DMS53 (cell line): Measurements from ENCODE around the gene PBX3.

Experiments
- DNase-seq: peaks from one replicate; lab custom pipeline; 2025; lab: John Stamatoyannopoulos, UW

PBX3 gene

GRCh38 chr9:125823874-125824406 is 76.8 kb downstream of the PBX3 start:
- DNase-seq, result peak; percentile 28

DNA sequence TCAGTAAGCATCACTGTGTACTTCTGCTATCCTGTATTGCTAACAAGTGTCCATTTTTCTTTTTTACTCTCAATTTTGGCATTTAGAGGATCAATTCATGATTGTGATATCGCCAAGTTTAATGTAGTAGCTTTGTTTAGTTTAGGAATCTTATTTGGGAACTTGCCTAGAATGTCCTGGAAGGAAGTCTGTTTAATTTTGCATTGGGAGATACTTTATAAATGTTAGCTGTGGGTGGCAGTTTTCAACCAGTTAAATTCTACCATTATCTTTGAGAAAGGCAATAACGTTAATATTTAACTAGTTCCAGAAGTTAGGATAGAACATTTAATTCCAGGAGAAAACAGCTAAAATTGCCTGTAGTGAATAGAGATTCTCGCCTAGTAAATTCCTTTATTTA is 78.6 kb downstream of the PBX3 start:
- no peak for DNase-seq

GRCh38 chr9:125826850-125827249 is 79.7 kb downstream of the PBX3 start:
- DNase-seq, result no peak

DNA sequence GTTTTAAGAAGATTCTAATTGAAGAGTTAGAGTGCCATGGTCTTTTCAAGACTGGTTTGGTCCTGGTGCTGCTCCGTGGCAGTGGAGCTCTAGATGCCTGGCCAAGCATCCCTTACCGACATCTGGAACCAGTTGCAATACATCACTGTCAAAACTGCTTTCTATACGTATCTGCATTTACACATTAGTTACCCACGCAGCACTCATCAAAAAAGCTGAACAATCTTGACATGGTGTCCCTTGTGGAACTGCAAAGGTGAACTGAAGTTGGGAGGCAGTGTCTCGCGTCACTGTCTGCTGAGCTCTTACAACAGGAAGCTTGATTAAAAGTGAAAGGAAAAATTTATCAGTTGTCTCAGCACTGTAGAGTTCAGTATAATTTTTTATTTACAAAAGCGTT is 82.6 kb downstream of the PBX3 start:
- no peak for DNase-seq

DNA sequence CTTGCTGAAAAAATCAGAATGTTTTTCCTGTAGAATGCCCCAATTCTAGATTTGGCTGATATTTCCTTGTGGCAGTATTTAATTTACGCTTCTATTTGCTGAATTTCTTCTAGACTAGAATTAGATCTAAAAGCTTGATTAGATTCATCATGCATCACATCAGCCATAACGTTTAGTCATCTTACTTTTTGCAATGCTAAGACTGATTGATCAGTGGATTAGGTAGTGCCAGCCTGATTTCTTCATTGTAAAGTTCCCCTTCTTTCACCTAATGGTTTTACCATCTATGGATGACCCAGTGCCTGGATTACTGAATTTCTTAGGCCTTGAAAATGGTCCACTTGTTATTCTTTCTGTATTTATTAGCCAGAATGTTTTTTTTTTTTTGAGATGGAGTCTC is 83.9 kb downstream of the PBX3 start:
- DNase-seq, result no peak

- no peak for DNase-seq
Measured at GRCh38 chr9:125831616-125832015, 84.4 kb downstream of the PBX3 start.

DNA sequence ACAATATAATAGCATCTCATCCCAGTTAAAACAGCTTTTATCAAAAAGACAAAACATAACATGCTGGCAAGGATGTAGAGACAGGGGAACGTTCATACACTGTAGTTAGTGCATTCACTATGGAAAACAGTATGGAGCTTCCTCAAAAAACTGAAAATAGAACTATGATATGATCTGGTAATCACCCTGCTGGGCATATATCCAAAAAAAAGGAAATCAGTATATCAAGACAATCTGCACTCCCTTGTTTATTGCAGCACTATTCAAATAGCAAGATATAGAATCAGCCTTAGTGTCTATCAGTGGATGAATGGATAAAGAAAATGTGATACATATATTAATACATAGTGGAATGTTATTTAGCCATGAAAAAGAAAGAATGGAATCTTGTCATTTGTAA is 88.5 kb downstream of the PBX3 start:
- DNase-seq, result no peak

GRCh38 chr9:125839317-125839716 is 92.1 kb downstream of the PBX3 start:
- DNase-seq, result no peak

- DNase-seq, result no peak
Measured at GRCh38 chr9:125841444-125841843, 94.3 kb downstream of the PBX3 start.

DNA sequence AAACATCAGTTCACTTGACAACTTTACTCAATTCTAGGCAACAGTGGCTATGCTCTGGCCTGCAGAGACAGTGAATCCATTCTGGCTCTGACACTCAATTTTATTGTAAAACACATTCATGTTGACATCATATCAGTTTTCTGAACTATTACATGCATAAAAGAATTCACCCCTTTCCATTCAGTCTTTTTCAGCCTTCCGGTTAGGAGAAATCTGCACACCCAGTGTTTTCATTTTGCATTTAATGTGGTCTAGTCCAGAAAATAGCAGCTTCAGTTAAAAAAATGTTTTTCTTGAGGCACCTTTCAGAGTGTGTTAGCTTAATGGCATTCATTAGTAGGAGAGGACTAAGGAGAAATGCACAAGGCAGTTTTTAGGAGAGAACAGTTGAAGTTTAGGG is 95.1 kb downstream of the PBX3 start:
- no peak for DNase-seq

- no peak for DNase-seq
Measured at GRCh38 chr9:125843646-125844045, 96.5 kb downstream of the PBX3 start.

GRCh38 chr9:125844611-125845010 is 97.4 kb downstream of the PBX3 start:
- no peak for DNase-seq

- DNase-seq, result no peak
Measured at GRCh38 chr9:125845271-125845808, 98.2 kb downstream of the PBX3 start.

DNA sequence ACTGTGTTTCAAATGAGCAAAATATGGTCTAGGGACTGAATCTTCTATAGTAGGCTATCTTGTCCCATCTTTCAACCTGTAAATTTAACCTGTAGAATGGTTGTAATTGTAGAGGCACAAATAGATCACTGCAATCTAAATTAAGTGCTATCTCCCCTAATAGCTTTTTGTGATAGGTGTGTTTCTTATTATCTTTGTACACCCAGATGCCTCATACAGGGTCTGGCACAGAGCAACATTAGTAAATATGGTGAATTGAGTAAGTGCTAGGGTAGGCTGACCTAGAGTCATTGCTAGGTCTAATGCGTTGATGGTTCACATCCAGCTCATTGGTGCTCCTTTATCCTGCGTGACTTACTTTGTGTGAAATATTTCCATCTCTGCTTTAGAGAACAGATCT is 100.6 kb downstream of the PBX3 start:
- DNase-seq, result no peak

GRCh38 chr9:125850106-125850632 is 103.0 kb downstream of the PBX3 start:
- no peak for DNase-seq

DNA sequence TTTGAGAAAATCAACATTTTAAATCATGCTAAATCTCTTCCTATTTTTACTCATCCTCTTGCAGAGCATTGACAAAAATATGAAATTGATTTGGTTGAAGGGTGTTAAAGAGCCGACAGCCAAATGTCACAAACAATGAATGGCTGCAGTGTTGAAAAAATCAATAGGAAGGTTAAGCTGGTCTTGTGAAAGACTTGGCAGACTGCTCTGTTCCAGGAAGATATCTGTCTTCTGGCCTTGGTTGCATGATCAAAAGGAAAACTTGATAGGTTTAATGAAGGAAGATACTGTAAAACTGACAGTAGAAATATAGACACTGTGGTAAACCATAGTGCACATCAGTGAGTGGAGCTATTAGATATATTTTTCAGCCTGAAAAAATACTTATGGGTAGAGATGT is 103.6 kb downstream of the PBX3 start:
- DNase-seq, result no peak

- no peak for DNase-seq
Measured at GRCh38 chr9:125851979-125852378, 104.8 kb downstream of the PBX3 start.

DNA sequence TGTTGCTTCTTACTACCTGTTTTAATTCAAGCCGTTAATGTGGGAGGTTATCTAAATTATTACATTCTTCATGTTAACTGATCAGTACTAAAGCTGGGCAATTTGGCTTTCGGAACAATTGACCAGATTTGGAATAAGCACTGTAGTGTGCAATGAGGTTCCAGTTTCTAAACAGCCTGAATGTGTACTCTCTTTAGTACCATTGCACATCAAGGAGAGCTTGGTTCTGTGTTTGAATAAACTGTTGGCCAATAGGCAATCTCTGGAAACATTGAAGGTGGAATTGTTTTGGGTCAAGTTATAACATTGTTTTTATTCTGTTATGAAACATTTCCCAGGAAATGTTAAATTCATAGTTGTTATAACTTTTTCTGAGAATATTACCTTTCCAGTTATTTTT is 105.2 kb downstream of the PBX3 start:
- no peak for DNase-seq

DNA sequence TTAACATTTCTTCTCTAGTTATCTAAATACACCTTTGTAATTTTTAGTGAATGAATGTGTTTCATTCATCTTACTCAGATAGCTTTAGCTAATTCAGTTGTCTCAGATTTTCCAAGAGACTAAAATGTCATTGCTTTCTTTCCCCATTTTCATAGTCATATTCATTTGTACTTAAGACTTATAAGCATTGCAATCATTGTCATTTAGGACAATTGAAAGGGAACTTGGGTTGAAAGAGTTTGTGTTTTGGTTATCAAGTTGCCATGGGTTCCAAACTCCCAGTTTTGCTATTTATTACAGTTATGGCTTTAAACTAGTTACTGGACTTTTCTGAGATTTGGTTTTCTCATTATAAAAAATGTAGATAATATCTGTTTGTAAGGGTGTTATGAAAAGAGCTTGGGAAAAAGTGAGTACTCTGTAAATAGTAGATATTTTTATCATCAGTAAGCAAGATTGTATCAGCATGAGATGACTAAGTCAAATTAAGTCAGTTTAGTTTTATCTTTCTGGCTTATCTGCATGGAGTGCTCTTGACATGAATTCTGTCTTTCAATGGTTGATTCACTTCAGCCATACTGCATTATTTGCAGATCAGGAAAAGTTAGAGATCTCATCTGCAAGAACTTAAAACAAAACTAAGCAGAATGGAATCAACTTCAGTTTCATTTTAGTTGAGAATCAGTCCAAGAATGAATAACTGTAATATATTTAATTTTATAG is 107.5 kb downstream of the PBX3 start:
- peak; percentile 15 for DNase-seq

DNA sequence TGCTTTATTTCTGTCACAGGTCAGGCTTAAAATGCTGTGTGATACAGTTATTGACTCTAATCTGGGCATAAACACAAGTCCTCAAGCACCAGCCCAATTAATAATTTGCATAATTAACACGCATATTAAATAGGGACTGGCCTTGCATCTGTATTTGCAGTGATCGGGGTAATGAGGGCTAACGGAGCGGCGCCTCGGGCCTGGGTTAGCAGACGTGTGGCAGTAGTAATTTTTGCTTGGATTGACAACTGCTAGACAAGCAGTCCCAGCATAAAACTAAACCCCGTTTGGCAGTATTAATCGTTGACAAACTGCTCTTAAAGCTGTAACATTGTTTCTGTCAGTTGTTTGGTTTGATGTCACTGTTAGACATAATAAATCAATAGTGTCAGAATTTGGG is 109.2 kb downstream of the PBX3 start:
- DNase-seq, result no peak

DNA sequence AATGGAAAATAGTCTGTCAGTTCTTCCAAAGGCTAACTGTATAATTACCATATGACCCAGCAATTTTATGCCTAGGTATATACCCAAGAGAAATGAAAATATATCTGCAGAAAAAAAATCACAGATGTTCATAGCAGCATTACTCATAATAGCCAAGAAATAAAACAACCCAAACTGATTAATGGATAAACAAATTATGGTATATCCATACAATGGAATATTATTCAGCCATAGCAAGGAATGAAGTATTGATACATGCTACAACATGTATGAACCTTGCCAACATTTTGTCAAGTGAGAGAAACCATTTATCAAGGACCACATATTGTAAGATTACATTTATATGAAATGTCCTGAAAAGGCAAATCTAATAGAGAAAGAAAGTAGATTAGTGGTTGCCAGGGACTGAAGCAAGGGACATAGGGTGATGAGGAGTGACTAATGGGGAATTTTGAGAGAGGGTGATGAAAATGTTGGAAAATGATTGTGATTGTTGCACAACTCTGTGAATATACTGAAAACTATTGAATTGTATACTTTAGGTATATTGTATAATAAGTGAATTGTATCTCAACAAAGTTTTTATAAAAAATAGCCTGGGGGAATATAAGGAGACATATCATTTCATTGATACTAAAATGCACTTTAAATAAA is 114.4 kb downstream of the PBX3 start:
- no peak for DNase-seq

DNA sequence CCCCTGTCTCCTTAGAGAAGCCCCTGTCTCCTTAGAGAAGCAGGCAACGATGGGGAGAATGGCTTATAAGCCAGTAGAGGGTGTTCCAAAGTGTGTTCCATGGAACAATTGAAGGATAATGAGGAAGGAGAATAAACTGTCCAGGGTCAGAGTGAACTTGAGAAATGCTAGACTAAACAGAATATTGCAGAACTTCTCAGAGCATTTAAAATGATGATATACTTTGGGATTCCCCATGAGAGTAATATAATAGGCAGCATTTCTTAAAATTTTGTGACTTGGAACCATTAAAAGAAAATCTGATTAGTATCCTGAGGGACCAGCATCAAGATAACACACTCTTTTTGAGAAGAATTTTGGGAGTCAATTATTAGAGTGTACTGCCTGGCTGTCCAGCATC is 116.8 kb downstream of the PBX3 start:
- no peak for DNase-seq

DNA sequence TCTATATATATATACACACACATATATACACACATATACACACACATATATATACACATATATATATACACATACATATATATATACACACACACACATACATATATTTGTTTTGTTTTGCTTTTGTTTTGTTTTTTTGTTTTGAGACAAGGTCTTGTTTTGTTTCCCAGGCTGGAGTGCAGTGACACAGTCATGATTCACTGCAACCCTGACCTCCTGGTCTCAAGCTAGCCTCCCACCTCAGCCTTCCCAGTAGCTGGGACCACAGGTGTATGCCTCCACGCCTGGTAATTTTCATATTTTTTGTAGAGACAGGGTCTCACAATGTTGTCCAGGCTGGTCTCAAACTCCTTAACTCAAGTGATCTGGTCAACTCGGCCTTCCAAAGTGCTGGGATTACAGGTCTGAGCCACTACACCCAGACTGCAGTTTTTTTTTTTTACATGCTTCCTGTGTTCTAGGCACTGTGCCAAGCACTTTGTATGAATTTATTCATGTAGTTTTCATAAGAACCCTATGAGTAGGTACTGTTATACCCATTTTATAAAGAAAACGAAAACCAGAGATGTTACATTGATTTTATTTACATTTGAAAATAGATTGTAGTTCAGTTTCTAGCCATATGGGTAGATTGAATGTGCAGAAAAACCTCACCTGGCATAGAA is 120.7 kb downstream of the PBX3 start:
- DNase-seq, result peak; percentile 20
